HepG2 (cell line): Measurements from ENCODE around the gene SESN3. TPM values are rescaled to one million over a fixed set of nuclear protein-coding genes. Genes with fewer than 3 reads are reported as not detected.

Experiments
- ATAC-seq: fragments of 200-7000 bp; cut with Tn5 transposase; 3 replicates; pipeline ENCODE4 v1.9.1; 2020; ENCODE audit warnings: mild to moderate bottlenecking, moderate library complexity
- Bru-seq: library from RNA; stranded (reverse); fragments of 400-500 nt; gene quantifications from one replicate; lab custom pipeline; 2021; lab: Mats Ljungman, UMichigan
- BruChase-seq, 2 experiments: library from RNA; stranded (reverse); fragments of 400-500 nt; gene quantifications; one replicate each; lab custom pipeline; 2021; lab: Mats Ljungman, UMichigan
- BruUV-seq: library from RNA; stranded (reverse); fragments of 400-500 nt; replicated peaks from 2 replicates; lab custom pipeline; 2021; lab: Mats Ljungman, UMichigan
- CTCF ChIA-PET: fragments of 300-600 bp; formaldehyde crosslinking; extraction: SDS; loops from one replicate; lab custom pipeline; 2021; ENCODE audit warnings: low total read pairs, inconsistent platforms, low intra/inter-chr PET ratio; lab: Yijun Ruan, JAX
- POLR2A ChIA-PET: fragments of 350-600 bp; sonication (Branson Sonifier 250); formaldehyde crosslinking; loops from one replicate; lab custom pipeline; 2020; ENCODE audit warnings: antibody characterized with exemption, inconsistent platforms; lab: Yijun Ruan, JAX
- DNase-seq: peaks from one replicate; pipeline ENCODE4 v3.0.0-alpha.2; 2015; ENCODE audit warnings: low spot score
- FAIRE-seq: peaks from 3 replicates; lab custom pipeline; 2011; peaks lifted over from hg19 to GRCh38; lab: Jason Lieb, UNC
- H2AFZ ChIP-seq: one replicate; pipeline ENCODE4 v1.6.1; 2011; ENCODE audit warnings: low read length, inconsistent platforms
- H3K27ac ChIP-seq: fragments of 300-600 bp; 3 replicates; pipeline ENCODE4 v1.8.0; 2011; ENCODE audit warnings: mixed run types, mild to moderate bottlenecking, mixed read lengths, low read length, inconsistent platforms; ENCODE audit not compliant: insufficient read depth; ENCODE audit errors: extremely low read length
- H3K27me3 ChIP-seq, 2 experiments: fragments of 200-600 bp in 1 of 2; 2 replicates in 1 of 2; 3 replicates in 1 of 2; pipeline versions ENCODE4 v1.6.0 to v1.8.0; 2011; ENCODE audit warnings: low read length in 2 of 2, mild to moderate bottlenecking in 2 of 2, moderate library complexity in 2 of 2, inconsistent platforms in 1 of 2; ENCODE audit not compliant: insufficient read depth in 2 of 2, control insufficient read depth in 1 of 2
- H3K36me3 ChIP-seq, 2 experiments: fragments of 200-600 bp in 1 of 2; replicated peaks in 1 of 2; 2 replicates in 1 of 2; 3 replicates in 1 of 2; pipeline versions ENCODE4 v1.5.1 to v1.8.0; 2011; ENCODE audit warnings: low read length in 2 of 2, inconsistent platforms in 1 of 2; ENCODE audit not compliant: insufficient read depth in 2 of 2, control insufficient read depth in 1 of 2
- H3K4me1 ChIP-seq: 2 replicates; pipeline ENCODE4 v1.5.1; 2012; ENCODE audit warnings: low read length, inconsistent platforms; ENCODE audit not compliant: insufficient read depth
- H3K4me2 ChIP-seq: 2 replicates; pipeline ENCODE4 v1.6.0; 2011; ENCODE audit warnings: low read depth, low read length, inconsistent platforms
- H3K4me3 ChIP-seq, 3 experiments: fragments of 200-600 bp in 1 of 3; sonication (generic), shearing (Covaris generic) in 1 of 3; replicated peaks in 1 of 3; 2 replicates each; pipeline ENCODE4 v1.5.1; 2011 to 2016; ENCODE audit warnings: low read length in 3 of 3, inconsistent platforms in 2 of 3, low read depth in 2 of 3, mild to moderate bottlenecking in 2 of 3, control low read depth in 1 of 3, mixed read lengths in 1 of 3; ENCODE audit not compliant: insufficient read depth in 1 of 3
- H3K79me2 ChIP-seq: one replicate; pipeline ENCODE4 v1.6.1; 2011; ENCODE audit warnings: low read length, inconsistent platforms; ENCODE audit not compliant: insufficient read depth
- H3K9ac ChIP-seq: 2 replicates; pipeline ENCODE4 v1.6.0; 2011; ENCODE audit warnings: mild to moderate bottlenecking, low read depth, low read length, inconsistent platforms; ENCODE audit not compliant: insufficient read depth
- H3K9me3 ChIP-seq: 2 replicates; pipeline ENCODE4 v1.5.1; 2012; ENCODE audit warnings: mild to moderate bottlenecking, low read length
- H4K20me1 ChIP-seq: 2 replicates; pipeline ENCODE4 v1.6.0; 2011; ENCODE audit warnings: inconsistent platforms, mild to moderate bottlenecking, low read length, moderate library complexity; ENCODE audit not compliant: insufficient read depth
- ARNT ChIP-seq: fragments of 450-650 bp; IDR thresholded peaks from 2 replicates; pipeline ENCODE4 v1.6.1; 2017
- DNMT1 ChIP-seq: sonication (generic); formaldehyde crosslinking; IDR thresholded peaks from 2 replicates; pipeline ENCODE4 v1.5.1; 2020; ENCODE audit warnings: mild to moderate bottlenecking, missing genetic modification reagents
- EP300 ChIP-seq, 3 experiments: sonication (generic) in 1 of 3; formaldehyde crosslinking in 1 of 3; IDR thresholded peaks; 2 replicates each; pipeline versions ENCODE4 v1.5.1 to v1.6.1; 2011 to 2020; ENCODE audit warnings: low read depth in 2 of 3, low read length in 2 of 3, borderline replicate concordance in 1 of 3, improper control_type of control experiment in 1 of 3, mild to moderate bottlenecking in 1 of 3, missing genetic modification reagents in 1 of 3, moderate library complexity in 1 of 3
- JUNB ChIP-seq: sonication (generic); formaldehyde crosslinking; IDR thresholded peaks from 2 replicates; pipeline ENCODE4 v1.8.0; 2022; ENCODE audit warnings: missing genetic modification reagents, mild to moderate bottlenecking, borderline replicate concordance
- MAFG ChIP-seq: sonication (generic); formaldehyde crosslinking; IDR thresholded peaks from 2 replicates; pipeline ENCODE4 v1.5.1; 2020; ENCODE audit warnings: mild to moderate bottlenecking, missing genetic modification reagents
- MAZ ChIP-seq, 2 experiments: sonication (generic) in 1 of 2; formaldehyde crosslinking in 1 of 2; IDR thresholded peaks; 2 replicates each; pipeline versions ENCODE4 v1.5.0 to v1.6.1; 2012 to 2020; ENCODE audit warnings: low read depth in 2 of 2, mild to moderate bottlenecking in 2 of 2, borderline replicate concordance in 1 of 2, improper control_type of control experiment in 1 of 2, low read length in 1 of 2, missing genetic modification reagents in 1 of 2, moderate library complexity in 1 of 2
- MEIS2 ChIP-seq: sonication (generic); formaldehyde crosslinking; IDR thresholded peaks from 2 replicates; pipeline ENCODE4 v1.9.0; 2021; ENCODE audit warnings: mild to moderate bottlenecking, missing genetic modification reagents
- NR2F6 ChIP-seq, 2 experiments: IDR thresholded peaks; 2 replicates each; pipeline ENCODE4 v1.6.1; 2016; ENCODE audit warnings: antibody characterized with exemption in 1 of 2, mild to moderate bottlenecking in 1 of 2
- PHF21A ChIP-seq: sonication (generic); formaldehyde crosslinking; IDR thresholded peaks from 2 replicates; pipeline ENCODE4 v1.5.0; 2020; ENCODE audit warnings: mild to moderate bottlenecking, missing genetic modification reagents
- SPEN ChIP-seq: sonication (generic); formaldehyde crosslinking; IDR thresholded peaks from 2 replicates; pipeline ENCODE4 v1.5.1; 2020; ENCODE audit warnings: low read depth, mild to moderate bottlenecking, missing genetic modification reagents
- TMF1 ChIP-seq: sonication (generic); formaldehyde crosslinking; IDR thresholded peaks from 2 replicates; pipeline ENCODE4 v1.8.1; 2022; ENCODE audit warnings: low read depth, missing genetic modification reagents
- ZNF761 ChIP-seq: sonication (generic); formaldehyde crosslinking; conservative IDR thresholded peaks from 2 replicates; pipeline ENCODE4 v1.4.0; 2020; ENCODE audit warnings: mild to moderate bottlenecking, missing genetic modification reagents
- WGBS: methylation state at CpG from one replicate; pipeline ENCODE4 v1.1.6; 2017; ENCODE audit warnings: low lambda C conversion rate; 5-methylcytosine and 5-hydroxymethylcytosine counted together
- in situ Hi-C: cut with HindIII; loops from 2 replicates; pipeline ENCODE4 v1.10.0; 2017; ENCODE audit warnings: low pct_unique_long_range_greater_than_20kb; ENCODE audit not compliant: extremely low pct_ligation_motif_present
- intact Hi-C: fragments of 100-400 bp; cut with micrococcal nuclease; formaldehyde crosslinking; loops from one replicate; pipeline ENCODE4 v1.10.0; 2022; ENCODE audit not compliant: unreplicated experiment
- long read RNA-seq, 2 experiments: library from RNA in 1 of 2; library from polyadenylated mRNA in 1 of 2; stranded (forward) in 1 of 2; unstranded in 1 of 2; transcript quantifications; one replicate each; pipeline ENCODE4 v2.0.0, GENCODE V29; 2019 to 2022
- polyA minus RNA-seq, 3 experiments: library from RNA; depleted of rRNA, polyadenylated mRNA; stranded (reverse); fragments of >200 nt; gene quantifications; 2 replicates each; pipeline ENCODE4 v1.2.3, GENCODE V29; 2011; ENCODE audit warnings: low replicate concordance in 1 of 3
- polyA plus RNA-seq, 8 experiments: library from polyadenylated mRNA; depleted of rRNA in 3 of 8; stranded (reverse) in 7 of 8; unstranded in 1 of 8; fragments of >200 nt; fragmentation: Illumina TruSeq in 4 of 8; extraction: Trizol in 4 of 8; gene quantifications; 2 replicates each; pipeline versions ENCODE4 v1.2.1 to v1.2.3, GENCODE V29; 2011 to 2016; ENCODE audit warnings: low read depth in 4 of 8, missing spikeins in 1 of 8, mixed read lengths in 1 of 8; ENCODE audit not compliant: insufficient read depth in 1 of 8
- total RNA-seq, 5 experiments: library from RNA; depleted of rRNA; stranded (reverse); fragments of >200 nt; fragmentation: Illumina TruSeq; extraction: Trizol; gene quantifications; 2 replicates each; pipeline ENCODE4 v1.2.3, GENCODE V29; 2016; ENCODE audit warnings: low read depth in 1 of 5
- TF ChIP-seq, protein P1 (sequence below): sonication (generic); formaldehyde crosslinking; IDR thresholded peaks from 2 replicates; pipeline ENCODE4 v1.4.0; 2020; ENCODE audit warnings: missing genetic modification reagents, borderline replicate concordance

The SESN3 gene
- total RNA-seq (2016; rRNA removed; fragmentation: Illumina TruSeq; extraction: Trizol) (0.86 and 1.9 TPM in 2 replicates), polyA plus RNA-seq (2011; rRNA removed) (0.26 and 0.53 TPM in 2 replicates), polyA minus RNA-seq (2011; rRNA and poly(A)+ RNA removed; ENCODE audit: low replicate concordance) (0.42 and 2.3 TPM in 2 replicates), Bru-seq, nascent RNA (percentile 30 among the genes with signal in this experiment), BruChase-seq, experiment 1, labeled RNA remaining after a 6-hour chase (percentile 38 among the genes with signal in this experiment), BruChase-seq, experiment 2, labeled RNA remaining after a 2-hour chase (percentile 33 among the genes with signal in this experiment)
- 0.62 and 0.71 TPM in 2 replicates for total RNA-seq (2016; cell fraction: cytosol; rRNA removed; fragmentation: Illumina TruSeq; extraction: Trizol; ENCODE audit: low read depth)
- 1.0 and 1.8 TPM in 2 replicates for total RNA-seq (2016; cell fraction: insoluble cytoplasmic fraction; rRNA removed; fragmentation: Illumina TruSeq; extraction: Trizol)
- total RNA-seq (2016; cell fraction: membrane; rRNA removed; fragmentation: Illumina TruSeq; extraction: Trizol), result 1.7 and 1.9 TPM in 2 replicates
- total RNA-seq (2016; cell fraction: nucleus; rRNA removed; fragmentation: Illumina TruSeq; extraction: Trizol), result 1.0 and 1.5 TPM in 2 replicates
- polyA plus RNA-seq (2011; cell fraction: cytosol; rRNA removed), result 0.19 and 0.21 TPM in 2 replicates
- 0.14 and 0.16 TPM in 2 replicates for polyA plus RNA-seq (2011; cell fraction: nucleus; rRNA removed)
- 0.19 and 0.36 TPM in 2 replicates for polyA plus RNA-seq (2012)
- polyA plus RNA-seq (2016; cell fraction: cytosol; fragmentation: Illumina TruSeq; extraction: Trizol; ENCODE audit: low read depth), result 0.17 and 0.36 TPM in 2 replicates
- polyA plus RNA-seq (2016; cell fraction: insoluble cytoplasmic fraction; fragmentation: Illumina TruSeq; extraction: Trizol; ENCODE audit: low read depth), result 0.96 and 1.2 TPM in 2 replicates
- polyA plus RNA-seq (2016; cell fraction: membrane; fragmentation: Illumina TruSeq; extraction: Trizol; ENCODE audit: low read depth), result 0.41 and 0.59 TPM in 2 replicates
- polyA plus RNA-seq (2016; cell fraction: nucleus; fragmentation: Illumina TruSeq; extraction: Trizol; ENCODE audit: insufficient read depth, low read depth), result 0.63 and 0.71 TPM in 2 replicates
- 0.59 and 0.97 TPM in 2 replicates for polyA minus RNA-seq (2011; cell fraction: cytosol; rRNA and poly(A)+ RNA removed)
- polyA minus RNA-seq (2011; cell fraction: nucleus; rRNA and poly(A)+ RNA removed), result 0.62 and 1.3 TPM in 2 replicates
- long read RNA-seq, experiment 1, result 0 reads
- long read RNA-seq, experiment 2, full-length matches to known transcripts, result 1 of 1 reads
- long read RNA-seq, experiment 2, partial matches to known transcripts, result 0 of 1 reads
- long read RNA-seq, experiment 2, other reads (novel, unspliced or antisense), result 0 of 1 reads

GRCh38 chr11:95231127-95231880 is at the start of gene SESN3:
SESN3 (minus strand) TSS chr11:95231202; CDS start chr11:95230860, 342 bp downstream.
- no peaks in the 10 kb centered on the region for H3K79me2 ChIP-seq
- DNase-seq (peak; percentile 89), ATAC-seq (peak; percentile 97), FAIRE-seq (peak; percentile 47)
- no peak within 1 kb of the TSS for H2AFZ ChIP-seq
- H3K27me3 ChIP-seq, result peaks cover 0 to 36% of the 10 kb centered on the region in 2 experiments; a peak in 3 of 5 replicates
- peaks cover 29% of the 10 kb centered on the region for H3K4me1 ChIP-seq
- WGBS, result 2% methylated on average over 12 of the region's 40 CpGs
- no peaks in the 10 kb centered on the region for H3K36me3 ChIP-seq
- H3K27ac ChIP-seq, result no peak within 1 kb of the TSS
- ChIA-PET POLR2A (interaction anchor here (0.8 to 1.1 kb wide), 3 partner anchors 163 to 560 kb away, joined by 3 to 4 read pairs (median 3); partner anchors contain the start of gene SRSF8), CTCF (no interaction called here)
- BruUV-seq, result no TSS peak
- in situ Hi-C loops (loop anchor here (25.0 kb wide), 1 partner anchor 144 kb away; the partner anchor contains the start of gene ENDOD1), intact Hi-C loops (loop anchor here (2.0 kb wide), 4 partner anchors 51 to 557 kb away; partner anchors contain the start of gene FAM76B)
- H3K4me3 ChIP-seq, result peak within 1 kb of the TSS; percentile 47 to 73 (median 62)
- no peaks in the 10 kb centered on the region for H3K9me3 ChIP-seq
- H4K20me1 ChIP-seq, result no peaks in the 10 kb centered on the region
- H3K9ac ChIP-seq, result peak within 1 kb of the TSS; percentile 32; the same call in 1 of the 2 replicates
- H3K4me2 ChIP-seq, result peak within 1 kb of the TSS; percentile 78
- TF ChIP-seq PHF21A (CRISPR knock-in tag), result peak; percentile 54; the same call in 1 of the 2 replicates
- TF ChIP-seq DNMT1 (CRISPR knock-in tag), result no peak
- peak; percentile 54; the same call in 1 of the 2 replicates for TF ChIP-seq MAZ (IDR thresholded peaks at IDR 0.05; ENCODE audit: borderline replicate concordance, low read depth, low read length)
- TF ChIP-seq MAZ (CRISPR knock-in tag; IDR thresholded peaks at IDR 0.05; ENCODE audit: low read depth), result no peak
- TF ChIP-seq ZNF761 (CRISPR knock-in tag), result 0 out of 2 replicates have a peak, but pooled peaks have one; percentile 67
- TF ChIP-seq, protein P1, sequence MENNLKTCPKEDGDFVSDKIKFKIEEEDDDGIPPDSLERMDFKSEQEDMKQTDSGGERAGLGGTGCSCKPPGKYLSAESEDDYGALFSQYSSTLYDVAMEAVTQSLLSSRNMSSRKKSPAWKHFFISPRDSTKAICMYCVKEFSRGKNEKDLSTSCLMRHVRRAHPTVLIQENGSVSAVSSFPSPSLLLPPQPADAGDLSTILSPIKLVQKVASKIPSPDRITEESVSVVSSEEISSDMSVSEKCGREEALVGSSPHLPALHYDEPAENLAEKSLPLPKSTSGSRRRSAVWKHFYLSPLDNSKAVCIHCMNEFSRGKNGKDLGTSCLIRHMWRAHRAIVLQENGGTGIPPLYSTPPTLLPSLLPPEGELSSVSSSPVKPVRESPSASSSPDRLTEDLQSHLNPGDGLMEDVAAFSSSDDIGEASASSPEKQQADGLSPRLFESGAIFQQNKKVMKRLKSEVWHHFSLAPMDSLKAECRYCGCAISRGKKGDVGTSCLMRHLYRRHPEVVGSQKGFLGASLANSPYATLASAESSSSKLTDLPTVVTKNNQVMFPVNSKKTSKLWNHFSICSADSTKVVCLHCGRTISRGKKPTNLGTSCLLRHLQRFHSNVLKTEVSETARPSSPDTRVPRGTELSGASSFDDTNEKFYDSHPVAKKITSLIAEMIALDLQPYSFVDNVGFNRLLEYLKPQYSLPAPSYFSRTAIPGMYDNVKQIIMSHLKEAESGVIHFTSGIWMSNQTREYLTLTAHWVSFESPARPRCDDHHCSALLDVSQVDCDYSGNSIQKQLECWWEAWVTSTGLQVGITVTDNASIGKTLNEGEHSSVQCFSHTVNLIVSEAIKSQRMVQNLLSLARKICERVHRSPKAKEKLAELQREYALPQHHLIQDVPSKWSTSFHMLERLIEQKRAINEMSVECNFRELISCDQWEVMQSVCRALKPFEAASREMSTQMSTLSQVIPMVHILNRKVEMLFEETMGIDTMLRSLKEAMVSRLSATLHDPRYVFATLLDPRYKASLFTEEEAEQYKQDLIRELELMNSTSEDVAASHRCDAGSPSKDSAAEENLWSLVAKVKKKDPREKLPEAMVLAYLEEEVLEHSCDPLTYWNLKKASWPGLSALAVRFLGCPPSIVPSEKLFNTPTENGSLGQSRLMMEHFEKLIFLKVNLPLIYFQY (CRISPR knock-in tag), result no peak
- TF ChIP-seq MAFG (CRISPR knock-in tag), result no peak
- TF ChIP-seq ARNT, result no peak
- TF ChIP-seq NR2F6 (IDR thresholded peaks at IDR 0.05), result no peak
- no peak for TF ChIP-seq NR2F6 (CRISPR knock-in tag; IDR thresholded peaks at IDR 0.05)
- peak in 1 of 2 experiments; percentile 9; a peak in 1 of 4 replicates for TF ChIP-seq EP300 (IDR thresholded peaks at IDR 0.05; ENCODE audit: low read depth in 2 of 2, low read length in 2 of 2)
- TF ChIP-seq EP300 (CRISPR knock-in tag; IDR thresholded peaks at IDR 0.05; ENCODE audit: borderline replicate concordance), result no peak
- no peak for TF ChIP-seq MEIS2
- no peak for TF ChIP-seq JUNB
- TF ChIP-seq TMF1 (CRISPR knock-in tag), result no peak
- peak; percentile 30; the same call in 1 of the 2 replicates for TF ChIP-seq SPEN
